Activated T-cell treated with anti-CD3 and anti-CD28 coated beads for 48 hours (primary cell): ENCODE data around the gene ADGRA3.
A peak's percentile ranks its signal among the peaks of the same experiment; 100 is the strongest.

Experiments used
- DNase-seq: peaks from one replicate; pipeline ENCODE4 v3.0.0-alpha.2; 2020; ENCODE audit warnings: low read depth

The ADGRA3 gene, protein sequence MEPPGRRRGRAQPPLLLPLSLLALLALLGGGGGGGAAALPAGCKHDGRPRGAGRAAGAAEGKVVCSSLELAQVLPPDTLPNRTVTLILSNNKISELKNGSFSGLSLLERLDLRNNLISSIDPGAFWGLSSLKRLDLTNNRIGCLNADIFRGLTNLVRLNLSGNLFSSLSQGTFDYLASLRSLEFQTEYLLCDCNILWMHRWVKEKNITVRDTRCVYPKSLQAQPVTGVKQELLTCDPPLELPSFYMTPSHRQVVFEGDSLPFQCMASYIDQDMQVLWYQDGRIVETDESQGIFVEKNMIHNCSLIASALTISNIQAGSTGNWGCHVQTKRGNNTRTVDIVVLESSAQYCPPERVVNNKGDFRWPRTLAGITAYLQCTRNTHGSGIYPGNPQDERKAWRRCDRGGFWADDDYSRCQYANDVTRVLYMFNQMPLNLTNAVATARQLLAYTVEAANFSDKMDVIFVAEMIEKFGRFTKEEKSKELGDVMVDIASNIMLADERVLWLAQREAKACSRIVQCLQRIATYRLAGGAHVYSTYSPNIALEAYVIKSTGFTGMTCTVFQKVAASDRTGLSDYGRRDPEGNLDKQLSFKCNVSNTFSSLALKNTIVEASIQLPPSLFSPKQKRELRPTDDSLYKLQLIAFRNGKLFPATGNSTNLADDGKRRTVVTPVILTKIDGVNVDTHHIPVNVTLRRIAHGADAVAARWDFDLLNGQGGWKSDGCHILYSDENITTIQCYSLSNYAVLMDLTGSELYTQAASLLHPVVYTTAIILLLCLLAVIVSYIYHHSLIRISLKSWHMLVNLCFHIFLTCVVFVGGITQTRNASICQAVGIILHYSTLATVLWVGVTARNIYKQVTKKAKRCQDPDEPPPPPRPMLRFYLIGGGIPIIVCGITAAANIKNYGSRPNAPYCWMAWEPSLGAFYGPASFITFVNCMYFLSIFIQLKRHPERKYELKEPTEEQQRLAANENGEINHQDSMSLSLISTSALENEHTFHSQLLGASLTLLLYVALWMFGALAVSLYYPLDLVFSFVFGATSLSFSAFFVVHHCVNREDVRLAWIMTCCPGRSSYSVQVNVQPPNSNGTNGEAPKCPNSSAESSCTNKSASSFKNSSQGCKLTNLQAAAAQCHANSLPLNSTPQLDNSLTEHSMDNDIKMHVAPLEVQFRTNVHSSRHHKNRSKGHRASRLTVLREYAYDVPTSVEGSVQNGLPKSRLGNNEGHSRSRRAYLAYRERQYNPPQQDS (N-terminal part only)

DNA sequence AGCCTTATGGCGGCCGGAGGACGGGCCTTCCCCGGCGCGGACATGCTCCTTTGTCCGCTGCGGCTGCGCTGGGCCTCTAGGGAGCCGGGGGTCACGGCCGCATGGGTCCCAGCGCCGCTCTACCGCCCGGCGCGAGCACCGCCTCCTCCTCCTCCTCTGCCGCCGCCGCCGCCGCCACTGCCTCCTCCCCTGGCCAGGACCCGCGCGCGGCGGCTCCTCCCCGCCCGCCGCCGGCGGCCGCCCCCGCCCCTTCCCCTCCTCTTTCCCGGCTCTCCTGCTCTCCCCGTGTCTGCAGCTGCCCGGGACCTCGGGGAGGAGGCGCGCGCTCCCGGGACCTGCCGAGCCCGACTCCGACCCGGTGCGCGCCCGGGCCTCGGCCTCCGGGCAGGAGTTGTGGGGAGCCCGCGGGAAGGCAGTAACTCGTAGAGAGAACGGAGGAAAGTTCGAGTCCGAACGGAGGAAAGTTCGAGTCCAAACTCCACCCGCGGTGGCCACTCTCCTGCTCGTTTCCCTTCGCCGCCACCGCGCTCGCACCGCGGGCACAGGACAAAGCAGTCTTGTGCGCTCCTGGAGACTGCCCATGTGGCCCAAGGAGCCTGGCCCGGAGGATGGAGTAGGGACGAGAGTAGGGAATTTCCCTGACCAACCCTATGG, at the start of gene ADGRA3:
Gene ADGRA3 (minus strand): TSS at position 179 of the 654 bp plus-strand sequence. CDS start 282 bp downstream, outside the sequence.
- DNase-seq, result peak; percentile 42

DNA sequence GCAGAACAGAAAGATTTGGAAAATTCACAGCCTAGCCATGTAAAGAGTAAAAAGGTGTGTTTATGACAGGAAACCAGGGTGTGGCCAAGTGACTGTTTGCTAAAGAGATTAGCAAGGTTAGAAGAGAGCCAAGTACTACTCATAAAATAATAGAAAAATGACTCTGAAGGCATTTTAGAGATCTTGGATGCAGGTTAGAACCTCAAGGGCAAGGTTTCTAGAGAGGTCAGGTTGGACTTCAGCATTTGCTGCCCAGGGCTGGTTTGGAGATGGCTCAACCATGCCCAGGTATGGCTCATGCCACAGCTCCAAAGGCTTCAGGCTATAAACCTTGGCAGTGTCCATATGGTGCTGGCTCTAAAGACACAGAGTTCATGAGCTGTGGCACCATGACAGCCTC, 40.6 kb upstream of the ADGRA3 start:
- no peak for DNase-seq

DNA sequence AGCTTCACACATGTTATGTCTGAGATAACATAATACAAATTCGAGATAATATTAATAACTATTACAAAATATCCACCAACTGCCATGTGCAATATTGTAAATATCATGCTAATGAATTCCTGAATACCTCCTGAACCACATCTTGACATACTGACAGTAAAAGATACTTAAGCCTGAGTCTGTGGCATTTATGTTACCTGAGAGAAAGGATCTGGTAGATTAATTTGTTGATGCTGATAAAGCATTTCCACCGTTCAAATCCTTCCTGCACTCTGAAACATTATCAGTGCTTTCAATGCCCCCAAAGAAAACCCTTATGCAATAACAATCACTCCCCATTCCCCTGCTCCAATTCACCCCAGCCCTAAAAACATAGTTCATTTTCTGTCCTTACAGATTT, 38.8 kb upstream of the ADGRA3 start:
- no peak for DNase-seq

DNA sequence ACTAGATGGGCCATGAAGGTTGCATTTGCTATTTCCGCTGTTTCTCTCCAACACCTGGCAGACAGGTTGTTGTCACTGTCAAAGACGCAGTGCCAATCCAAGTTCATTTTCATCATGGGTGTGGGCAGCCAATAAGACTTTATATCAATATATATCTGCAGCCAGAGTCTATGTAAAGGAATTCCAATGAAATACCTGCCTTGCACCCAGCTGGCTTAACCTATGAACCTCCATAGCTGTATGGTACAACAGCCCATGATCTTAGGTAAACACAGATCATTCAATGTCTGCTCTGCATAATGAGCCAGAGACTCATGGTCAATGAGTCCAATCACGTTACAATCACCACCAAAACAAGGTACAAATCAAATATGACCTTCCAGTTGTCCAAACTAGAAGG, 37.7 kb upstream of the ADGRA3 start:
- no peak for DNase-seq

- DNase-seq, result no peak
Observed at GRCh38 chr4:22552812-22553211, 36.9 kb upstream of the ADGRA3 start.

GRCh38 chr4:22551550-22551949, 35.7 kb upstream of the ADGRA3 start:
- DNase-seq, result no peak

DNA sequence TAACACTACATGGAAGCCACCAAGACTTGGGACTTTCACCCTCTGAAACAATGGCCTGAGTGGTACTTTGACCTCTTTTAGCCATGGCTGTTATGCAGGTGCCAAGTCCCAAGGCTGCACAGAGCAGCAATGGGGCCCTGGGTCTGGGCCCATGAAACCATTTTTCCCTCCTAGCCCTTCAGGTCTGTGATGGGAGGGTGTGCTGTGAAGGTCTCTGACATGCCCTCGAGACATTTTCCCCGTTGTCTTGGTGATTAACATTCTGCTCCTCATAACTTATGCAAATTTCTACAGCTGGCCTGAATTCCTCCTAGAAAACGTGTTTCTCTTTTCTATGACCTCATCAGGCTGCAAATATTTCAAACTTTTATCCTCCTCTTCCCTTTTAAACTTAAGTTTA, 30.4 kb upstream of the ADGRA3 start:
- DNase-seq, result no peak

DNA sequence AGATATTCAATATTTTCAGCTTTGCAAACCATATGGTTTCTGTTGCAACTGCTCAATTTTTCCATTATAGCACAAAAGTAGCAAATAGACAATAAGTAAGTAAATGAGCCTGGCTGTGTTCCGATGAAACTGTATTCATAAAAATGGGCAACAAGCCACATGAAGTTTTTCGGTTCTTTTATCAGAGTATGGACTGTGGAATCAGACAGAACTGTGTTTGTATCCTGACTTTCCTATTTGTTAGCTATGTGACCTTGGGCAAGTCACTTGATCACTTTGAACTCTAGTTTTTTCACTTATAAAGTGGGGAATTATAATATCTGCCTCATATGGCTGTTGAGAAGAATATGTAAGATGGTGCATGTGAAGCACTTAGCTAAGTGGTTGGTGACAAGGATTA, 23.4 kb upstream of the ADGRA3 start:
- DNase-seq, result no peak

DNA sequence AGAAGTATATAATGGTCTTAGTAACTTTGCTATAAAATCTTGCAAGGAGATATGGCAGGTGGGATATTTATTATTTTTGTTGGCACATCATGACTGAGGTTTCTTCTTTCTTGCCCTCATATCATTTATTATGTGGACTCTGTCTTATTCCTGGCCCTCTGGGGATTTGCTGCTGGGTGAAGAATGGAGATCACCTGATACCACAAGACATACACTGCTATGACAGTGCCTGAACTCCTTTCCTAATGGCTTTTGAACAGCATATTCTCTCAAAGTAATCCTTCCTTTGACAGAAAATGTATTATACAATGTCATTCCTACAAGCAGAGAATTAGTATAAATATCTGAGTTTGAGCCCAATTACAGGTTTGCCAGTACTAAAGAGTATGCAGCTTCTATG, 22.0 kb upstream of the ADGRA3 start:
- DNase-seq, result no peak

GRCh38 chr4:22534374-22534773, 18.5 kb upstream of the ADGRA3 start:
- no peak for DNase-seq

DNA sequence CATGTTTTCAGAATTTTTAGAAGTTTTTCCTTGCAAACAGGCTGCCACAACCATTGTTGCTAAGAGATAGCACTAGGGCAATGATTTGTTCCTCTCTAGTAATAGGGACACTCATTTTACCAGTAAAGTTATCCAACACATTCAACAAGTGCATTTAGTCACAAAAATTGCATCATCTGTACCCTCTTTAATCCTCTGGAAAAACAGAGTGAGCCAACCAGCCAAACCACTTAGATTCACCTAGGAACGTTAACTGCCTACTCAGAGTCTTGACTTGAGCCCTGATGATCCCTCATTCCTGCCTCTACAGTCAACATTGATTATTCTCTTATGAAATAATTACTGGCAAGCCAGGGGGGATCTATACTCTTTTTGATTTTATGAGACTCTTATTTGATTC, 17.0 kb upstream of the ADGRA3 start:
- DNase-seq, result no peak

DNA sequence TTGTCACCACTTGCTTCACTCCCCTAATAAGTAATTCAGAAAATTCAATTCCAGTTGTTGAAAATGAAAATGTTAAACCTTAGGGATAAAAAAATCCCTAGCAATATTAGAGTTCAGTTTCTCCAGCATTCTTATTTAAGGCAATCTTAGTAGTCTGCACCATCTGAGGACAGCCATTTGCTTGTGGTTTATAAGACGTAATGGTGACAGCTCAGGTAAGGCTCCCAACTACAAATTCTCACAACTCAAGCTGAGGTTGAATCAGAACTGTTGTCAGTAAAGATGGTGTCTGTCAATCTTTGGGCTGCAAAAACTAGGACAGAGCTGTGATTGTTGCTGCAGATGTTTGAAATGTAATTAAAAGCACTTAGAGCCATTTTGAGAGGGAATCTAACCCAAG, 16.3 kb upstream of the ADGRA3 start:
- DNase-seq, result no peak

DNA sequence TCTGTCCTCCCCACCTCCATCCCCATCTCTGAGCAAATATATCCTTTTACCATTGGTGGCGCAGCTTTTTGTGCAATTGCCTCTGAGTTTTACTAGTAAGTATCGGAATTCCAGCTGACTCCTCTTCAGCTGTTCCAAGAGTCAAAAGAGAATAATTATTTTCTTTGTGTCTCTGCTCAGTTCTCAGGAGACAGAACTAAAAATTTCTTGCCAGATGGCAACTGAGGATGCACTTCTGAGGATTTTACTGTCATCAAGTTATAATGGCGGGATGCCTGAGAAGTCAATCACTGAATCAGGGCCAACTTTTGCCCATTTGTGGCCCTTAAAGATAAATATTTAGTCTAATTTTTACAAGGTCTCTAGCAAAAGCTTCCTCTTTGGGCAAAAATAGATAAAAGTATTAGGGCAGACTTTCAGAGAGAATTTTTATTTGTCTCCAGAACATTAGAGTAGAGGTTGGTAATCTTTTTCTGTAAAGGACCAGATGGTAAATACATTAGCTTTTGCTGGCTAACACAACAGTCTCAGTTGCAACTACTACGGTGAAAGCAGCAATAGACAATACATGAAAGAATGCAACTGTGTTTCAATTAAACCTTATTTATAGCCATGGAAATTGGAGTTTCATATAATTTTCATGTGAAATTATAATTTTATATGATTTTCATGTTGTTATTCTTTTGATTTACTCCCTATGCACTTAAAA, 15.6 kb upstream of the ADGRA3 start:
- DNase-seq, result no peak

DNA sequence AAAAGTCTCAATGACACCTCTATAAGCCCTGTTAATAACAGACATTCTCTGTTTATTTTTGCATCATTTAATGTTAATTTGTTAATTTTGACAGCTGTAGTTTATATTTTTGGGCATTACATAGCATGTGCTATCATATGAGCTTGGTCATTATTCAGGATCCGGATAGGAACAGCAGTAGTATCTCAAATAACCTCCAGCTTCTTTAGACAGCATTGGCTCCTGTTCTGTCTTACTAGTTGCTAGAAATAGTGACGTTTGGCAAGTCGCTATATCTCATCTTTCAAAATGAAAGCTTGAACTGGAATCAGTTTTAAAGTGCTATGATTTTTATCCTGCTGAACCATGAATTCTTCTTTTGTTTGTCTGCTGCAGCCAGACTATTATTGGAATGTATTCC, 9.0 kb upstream of the ADGRA3 start:
- no peak for DNase-seq

DNA sequence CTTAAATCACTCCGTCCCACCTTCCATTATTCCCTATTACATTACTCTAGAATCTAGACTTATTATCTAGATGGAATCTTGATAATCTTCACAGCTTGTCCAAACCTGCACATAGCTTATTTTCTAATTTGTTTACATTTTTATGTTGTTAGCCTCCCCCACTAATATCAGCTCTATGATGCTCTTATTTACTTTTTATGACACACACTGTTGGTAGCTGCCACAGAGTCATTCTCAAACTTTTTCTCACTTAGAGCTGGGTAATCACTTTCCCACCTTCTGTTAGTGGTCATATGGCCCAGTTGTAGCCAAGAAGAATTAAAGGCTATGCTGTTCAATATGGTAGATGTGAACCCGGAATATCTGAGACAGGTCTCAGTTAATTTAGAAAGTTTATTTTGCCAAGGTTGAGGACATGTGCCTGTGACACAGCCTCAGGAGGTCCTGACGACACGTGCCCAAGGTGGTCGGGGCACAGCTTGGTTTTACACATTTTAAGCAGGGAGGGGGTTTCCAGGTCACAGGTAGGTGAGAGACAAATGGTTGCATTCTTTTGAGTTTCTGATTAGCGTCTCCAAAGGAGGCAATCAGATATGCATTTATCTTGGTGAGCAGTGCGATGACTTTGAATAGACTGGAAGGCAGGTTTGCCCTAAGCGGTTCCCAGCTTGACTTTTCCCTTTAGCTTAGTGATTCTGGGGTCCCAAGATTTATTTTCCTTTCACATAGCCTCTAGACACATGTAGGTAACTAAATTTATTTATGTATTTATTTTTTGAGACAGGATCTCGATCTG, 7.0 kb upstream of the ADGRA3 start:
- DNase-seq, result no peak

DNA sequence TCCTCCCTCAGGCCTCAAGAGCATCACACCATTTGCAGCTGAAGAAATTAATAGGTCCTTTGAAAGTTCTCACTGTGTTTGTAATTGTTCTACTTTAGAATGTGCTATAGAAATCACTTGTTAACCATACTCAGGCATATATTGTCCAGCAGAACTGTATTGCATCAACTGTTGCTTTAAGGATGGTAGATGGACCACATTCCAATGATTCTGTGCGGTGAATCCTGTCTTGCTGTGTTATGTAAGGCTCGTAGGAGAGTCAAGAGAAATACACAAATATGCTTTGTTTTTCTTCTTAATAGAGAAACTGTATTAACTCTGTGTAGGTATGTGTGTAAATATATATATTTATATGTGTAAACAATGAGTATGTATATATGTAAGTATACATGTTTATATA, 6.3 kb upstream of the ADGRA3 start:
- no peak for DNase-seq

- DNase-seq, result no peak
Observed at GRCh38 chr4:22521240-22521639, 5.4 kb upstream of the ADGRA3 start.

GRCh38 chr4:22515145-22515887, 550 bp downstream of the ADGRA3 start:
- DNase-seq, result peak; percentile 37

DNA sequence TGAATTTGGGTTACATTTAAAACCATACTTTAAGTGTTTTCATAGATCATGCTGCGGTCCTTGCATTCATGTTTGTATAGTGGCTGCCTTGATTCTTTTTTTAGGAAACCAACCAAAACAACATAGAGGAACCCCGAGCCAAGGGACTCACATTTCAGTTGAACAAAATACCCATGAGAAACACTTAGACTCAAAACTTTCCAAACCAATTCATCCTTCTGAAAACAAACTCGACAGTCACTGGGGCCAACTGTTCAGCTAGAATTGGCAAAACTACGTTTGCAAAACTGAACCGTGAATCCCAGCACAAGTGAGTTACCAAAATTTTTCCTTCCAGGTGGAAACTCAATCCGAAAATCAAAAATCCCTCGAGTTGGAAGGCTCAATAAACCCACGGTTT, 1.4 kb downstream of the ADGRA3 start:
- DNase-seq, result no peak

GRCh38 chr4:22514001-22514400, 1.9 kb downstream of the ADGRA3 start:
- no peak for DNase-seq
